Stimulated activated CD8-positive, alpha-beta memory T cell treated with anti-CD3 and anti-CD28 coated beads, Interleukin-4, amount 100 ng/mL, for 4 hours (primary cell): ENCODE measurements around the gene NECTIN1.

Source experiments
- DNase-seq, 2 donors: peaks; one replicate each; pipeline ENCODE4 v3.0.0-alpha.2; 2020; ENCODE audit warnings: low read depth in 2 of 2, low spot score in 1 of 2

The NECTIN1 gene

DNA sequence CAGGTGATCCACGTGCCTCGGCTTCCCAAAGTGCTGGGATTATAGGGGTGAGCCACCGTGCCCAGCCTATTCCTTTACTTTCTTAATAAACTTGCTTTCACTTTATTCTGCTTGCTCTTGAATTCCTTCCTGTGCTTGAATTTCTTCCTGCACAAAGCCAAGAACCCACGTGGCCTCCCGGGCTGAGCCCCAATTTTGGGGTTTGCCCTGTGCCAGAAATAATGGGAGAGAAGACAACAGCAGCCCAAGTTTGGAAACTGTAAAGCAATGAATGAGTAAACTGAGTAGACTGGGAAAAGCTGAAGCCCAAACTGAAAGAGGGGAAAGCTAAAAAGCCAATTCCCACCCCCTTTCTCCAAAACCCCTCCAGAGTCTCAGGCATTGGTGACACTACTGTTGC is 136.4 kb downstream of the NECTIN1 start:
- DNase-seq, result no peak

DNA sequence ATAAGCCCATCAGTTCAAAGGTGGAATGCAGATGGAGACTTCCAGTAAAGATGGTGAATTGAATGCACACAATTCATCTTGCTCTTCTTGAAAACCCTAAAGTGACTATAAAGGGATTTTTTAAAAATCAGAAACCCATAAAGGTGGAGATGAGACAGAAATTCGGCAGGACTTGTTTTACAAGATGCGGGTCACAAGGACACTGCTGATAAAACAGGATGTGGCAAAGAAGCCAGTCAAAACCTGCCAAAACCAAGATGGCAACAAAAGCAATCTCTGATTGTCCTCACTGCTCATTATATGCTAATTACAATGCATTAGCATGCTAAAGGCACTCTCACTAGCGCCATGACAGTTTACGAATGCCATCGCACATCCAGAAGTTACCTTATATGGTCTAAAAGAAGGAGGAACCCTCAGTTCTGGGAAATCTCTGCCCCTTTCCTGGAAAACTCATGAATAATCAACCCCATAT is 137.1 kb downstream of the NECTIN1 start:
- no peak for DNase-seq

DNA sequence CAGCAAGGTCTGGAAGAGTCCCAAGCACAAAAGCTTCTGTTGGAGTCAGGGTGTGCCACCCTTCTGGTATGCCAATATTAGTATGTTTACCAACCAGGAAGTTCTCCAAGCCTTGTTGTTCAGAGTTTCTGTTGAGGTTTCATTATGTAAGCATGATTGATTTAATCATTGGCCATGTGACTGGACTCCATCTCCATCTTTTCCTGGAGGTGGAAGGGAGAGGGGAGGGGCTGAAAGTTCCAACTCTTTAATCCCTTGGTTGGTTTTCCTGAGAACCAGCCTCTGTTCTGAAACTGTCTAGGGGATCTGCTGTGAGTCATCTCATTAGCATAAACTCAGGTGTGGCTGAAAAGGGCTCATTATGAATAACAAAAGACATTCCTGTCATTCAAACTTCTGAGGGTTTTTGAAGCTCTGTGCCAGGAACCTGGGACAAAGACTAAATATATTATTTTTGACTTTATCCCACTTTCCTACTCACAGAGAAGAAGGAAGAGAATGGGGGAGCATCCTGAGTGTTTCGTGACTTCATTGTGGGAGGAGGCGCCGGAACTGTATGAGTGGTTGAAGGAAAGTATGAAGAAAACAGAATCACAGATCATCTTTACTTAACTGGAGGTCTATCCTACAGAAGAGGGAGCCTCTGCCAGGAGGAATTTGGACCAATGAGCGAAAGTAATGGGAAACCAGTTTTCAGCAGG is 138.2 kb downstream of the NECTIN1 start:
- no peak for DNase-seq

DNA sequence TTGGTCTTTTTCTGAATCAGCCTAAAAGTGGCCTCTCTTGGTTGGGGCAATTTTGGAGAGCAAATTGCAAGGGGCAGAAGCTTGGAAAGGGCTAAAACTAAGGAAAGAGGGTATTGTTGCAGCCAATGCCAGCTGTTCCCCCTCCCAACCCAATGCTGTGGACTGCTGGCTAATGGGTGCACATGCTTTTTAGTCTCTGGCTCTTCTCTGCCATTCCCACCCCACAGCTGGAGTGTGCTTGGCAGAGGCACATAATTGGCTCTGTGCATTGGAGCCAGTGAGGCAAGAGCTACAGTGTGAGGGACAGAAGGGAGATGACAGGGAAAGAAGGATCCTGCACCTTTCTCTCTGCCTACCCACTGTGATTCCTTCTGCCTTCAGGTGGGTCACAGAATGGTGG is 140.0 kb downstream of the NECTIN1 start:
- no peak for DNase-seq
